HG03135 (cell line): ENCODE data around the gene EVL.
A peak's percentile ranks its signal among the peaks of the same experiment; 100 is the strongest.

Experiments
- ATAC-seq: cut with Tn5 transposase; IDR thresholded peaks from one replicate; pipeline ENCODE4 v1.9.1; 2021; ENCODE audit warnings: mild to moderate bottlenecking, moderate library complexity; ENCODE audit not compliant: unreplicated experiment

EVL gene

DNA sequence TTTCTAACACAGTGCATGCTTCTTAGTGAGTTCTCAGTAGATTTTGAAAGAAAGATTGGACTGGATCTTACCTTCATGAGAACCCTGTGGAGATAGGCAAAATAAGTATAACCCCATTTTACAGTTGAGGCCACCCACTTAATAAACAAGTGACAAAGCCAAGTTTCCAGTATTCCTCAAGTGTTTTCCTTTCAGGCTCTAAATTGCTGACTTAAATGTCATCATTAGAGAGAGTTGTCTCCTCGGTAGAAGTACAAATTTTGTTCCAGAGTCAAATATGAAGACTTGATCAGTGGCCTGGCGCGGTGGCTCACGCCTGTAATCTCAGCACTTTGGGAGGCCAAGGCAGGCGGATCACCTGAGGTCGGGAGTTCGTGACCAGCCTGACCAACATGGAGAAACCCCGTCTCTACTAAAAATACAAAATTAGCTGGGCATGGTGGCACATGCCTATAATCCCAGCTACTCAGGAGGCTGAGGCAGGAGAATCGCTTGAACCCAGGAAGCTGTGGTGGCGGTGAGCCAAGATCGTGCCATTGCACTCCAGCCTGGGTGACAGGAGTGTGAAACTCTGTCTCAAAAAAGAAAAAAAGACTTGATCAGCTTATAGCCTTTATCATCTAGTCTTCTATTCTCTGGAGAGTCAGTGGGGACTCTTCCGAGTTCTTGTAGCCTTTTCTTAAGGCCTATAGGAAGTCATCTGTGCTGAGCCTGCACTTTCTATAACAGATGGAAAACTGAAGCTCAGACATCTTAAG, 708 bp upstream of the EVL start:
- peak; percentile 16 for ATAC-seq

DNA sequence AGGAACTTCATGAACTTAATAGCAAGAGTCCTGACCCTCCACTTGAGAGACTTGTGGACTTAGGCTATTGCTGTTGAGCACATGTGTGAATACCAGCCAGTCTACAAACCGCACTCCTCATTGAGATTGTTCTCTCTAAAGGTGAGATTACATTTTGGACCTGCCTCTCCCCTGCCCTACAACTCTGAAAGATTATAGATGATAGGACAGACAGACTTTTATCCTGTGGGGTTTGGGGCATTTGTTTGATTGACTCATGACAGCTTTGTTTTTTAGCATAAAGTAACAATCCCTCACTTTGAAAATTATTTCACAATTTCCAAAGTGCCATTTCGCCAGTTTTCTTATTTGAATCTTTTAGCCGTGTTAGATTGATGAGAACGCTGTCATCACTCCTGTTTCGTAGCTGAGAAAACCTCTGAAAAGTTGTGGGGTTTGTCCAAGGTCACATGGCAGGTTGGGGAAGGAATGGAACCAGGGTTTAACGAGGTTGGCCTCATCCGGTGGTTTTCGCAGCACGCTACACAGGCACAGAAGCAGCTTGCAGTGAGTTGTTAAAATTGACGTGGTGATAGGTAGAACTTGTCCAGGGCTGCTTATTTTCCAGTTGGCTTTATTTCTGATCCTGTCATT, 836 bp downstream of the EVL start:
- peak; percentile 31 for ATAC-seq

DNA sequence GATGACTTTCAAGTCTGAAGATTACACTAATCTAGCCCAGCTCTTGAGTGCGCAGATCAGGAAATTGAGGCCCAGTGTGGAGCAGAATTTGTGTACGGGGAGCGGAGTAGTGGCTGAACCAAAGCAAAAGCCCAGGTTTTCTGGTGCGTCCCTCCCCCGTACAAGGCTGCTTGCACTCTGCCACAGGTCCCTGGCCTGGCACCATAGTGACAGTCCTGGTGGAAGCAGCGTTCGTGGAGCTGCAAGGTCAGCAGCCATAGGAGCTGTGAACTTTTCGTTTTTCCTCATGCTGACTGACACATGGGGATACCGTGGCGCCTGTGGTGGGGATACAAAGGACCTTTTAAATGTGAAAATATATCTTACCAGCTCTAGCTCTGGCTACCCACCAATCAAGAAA, 1.7 kb downstream of the EVL start:
- ATAC-seq: no peak

DNA sequence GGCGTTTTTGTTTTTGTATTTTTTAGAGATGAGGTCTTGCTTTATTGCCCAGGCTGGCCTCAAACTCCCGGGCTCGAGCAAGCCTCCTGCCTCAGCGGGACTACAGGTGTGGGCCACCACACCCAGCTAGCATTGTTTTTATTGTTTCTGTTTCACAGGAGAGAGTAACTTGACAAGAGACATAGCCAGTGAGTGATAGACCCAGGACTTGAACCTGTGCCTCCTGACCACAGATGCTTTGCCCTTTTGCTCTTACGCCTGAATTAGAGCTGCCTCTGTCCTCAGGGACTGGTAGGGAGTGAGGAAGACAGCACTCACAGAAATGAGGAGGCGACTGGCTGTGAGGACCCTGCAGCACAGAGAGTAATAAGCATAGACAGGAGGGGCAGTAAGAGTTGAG, 2.3 kb downstream of the EVL start:
- ATAC-seq: no peak

DNA sequence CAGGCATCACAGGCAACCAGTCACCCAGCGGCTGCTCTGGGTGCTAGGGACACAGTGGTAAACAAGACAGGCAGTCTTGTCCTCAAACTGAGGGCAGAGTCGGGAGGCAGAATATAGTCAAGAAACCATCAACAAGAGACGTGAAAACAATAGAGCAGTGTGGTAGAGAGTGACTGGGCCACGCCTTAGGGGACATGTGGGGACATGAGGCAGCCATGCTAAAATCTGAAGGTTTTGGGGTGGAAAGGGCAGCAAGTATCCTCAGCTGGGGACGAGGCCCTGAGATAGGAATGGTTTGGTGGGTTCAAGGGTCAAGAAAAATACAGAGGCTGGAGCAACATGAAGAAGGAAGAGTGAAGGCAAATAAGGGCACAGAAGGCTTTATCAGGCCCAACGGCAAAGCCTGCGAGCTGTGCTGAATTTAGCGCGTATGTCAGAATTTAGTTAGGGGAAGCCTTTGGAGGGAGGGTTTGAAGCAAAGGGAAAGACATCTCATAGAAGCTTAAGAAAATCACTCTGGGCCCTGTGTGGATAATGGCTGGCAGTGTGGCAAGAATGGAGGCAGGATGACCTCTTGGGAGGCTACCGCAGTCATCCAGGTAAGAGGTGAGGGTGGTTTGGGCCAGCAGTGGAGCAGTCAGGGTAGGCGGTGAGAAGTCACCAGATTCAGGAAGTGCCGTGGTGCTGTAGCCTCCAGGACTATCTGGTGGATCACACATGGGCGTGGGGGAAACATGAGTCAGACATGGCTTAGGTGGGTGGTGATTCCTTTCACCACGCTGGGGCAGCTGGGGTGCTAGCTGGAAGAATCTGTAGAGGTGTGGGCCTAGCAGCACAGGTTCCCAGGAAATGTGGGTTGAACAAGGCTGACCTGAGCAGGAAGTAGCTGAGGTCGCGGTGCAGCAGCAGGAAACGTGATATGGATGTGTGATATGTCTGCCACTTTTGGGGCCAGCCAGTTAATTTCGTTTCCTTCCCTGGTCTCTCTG, 3.0 kb downstream of the EVL start:
- ATAC-seq: no peak

DNA sequence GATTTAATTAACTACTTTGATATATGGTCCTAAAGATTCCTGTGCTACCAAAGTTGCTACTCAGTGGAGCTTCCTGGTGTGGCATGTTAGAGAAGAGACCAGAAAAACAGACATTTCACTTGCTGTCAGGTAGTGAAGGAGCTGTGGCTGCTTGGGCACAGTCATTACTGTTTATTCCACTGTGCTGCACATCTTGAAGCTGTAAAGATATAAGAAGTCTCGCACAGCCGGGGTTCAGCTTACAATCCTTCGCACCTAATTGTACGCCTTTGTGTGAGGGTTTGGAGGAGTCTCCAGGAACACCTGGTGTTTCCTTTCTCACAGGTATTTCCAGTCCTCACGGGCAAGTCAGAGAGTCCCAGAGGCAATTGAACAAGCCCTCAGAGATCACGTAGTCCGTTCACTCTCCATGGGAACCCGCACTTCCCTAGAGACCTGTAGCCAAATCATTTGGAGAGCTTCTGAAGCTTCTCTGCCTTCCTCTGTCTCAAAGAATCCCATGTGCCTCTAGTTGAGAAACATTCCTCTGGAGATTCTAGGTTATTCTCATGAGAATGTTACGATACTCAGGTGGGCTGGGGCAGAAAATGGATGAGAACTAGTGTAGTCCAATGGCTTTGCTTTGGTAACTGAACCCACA, 4.1 kb downstream of the EVL start:
- ATAC-seq: no peak

DNA sequence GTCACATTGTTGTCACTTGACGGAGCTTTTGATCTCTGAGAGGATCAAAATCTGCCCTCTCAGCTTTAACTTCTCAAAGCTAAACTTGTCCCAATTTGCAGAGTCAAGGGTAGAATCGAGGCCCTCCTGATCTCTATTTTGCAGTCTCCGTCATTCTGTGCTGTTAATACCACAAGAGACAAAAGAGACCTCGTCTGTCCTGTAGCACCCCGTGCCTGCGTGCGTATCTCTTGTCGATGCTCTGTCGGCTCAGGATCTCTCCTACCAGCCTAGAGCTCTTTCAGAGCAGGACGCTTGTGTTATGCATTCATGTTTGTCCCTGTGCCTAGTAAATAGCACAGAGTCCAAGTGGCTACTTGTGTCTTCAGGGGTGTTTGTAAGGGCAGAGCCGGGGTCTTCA, 5.1 kb downstream of the EVL start:
- no peak for ATAC-seq

DNA sequence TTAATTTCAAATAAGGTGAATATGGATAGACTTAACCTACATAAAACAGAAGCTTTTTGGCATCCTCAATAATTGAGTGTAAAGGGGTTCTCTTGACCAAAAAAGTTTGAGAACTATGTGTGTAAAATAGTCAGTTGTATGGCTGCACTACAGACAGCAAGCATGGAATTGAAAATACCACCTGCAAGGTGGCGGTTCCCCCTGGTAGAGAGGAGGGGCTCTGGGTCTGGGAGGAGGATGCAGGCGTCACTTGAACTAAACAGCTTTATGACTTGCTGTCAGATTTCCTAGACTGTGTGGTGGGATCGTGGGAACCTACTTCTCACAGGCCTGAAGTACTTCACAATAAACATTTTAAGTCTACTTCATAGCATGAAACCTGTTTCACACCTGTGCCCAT, 6.3 kb downstream of the EVL start:
- no peak for ATAC-seq

DNA sequence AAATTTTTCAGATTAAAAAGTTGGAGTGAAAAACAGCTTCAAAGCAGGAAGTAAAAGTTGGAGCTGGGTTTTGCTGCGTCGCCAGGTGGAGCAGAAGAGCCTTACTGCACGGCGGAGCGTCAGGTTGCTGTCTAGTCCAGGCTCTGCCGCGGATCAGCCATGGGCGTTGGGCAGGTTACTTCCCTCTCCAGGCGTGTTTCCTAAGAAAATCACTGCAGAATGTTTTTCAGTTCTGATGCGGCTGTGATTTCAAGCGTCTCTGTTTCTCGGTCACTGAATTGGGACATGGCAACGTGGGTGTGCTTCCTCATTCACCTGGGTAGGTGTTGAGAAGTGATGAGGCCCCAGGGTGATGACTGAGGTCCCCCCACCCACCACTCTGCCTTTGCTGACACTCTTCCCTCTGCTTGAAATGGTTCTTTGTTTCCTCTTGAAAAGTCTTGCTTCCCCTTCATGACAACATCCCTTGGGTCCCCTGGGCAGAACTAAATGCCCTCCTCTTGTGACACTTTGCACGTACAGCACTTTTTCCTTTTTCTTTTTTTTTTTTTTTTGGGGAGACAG, 7.6 kb downstream of the EVL start:
- no peak for ATAC-seq

DNA sequence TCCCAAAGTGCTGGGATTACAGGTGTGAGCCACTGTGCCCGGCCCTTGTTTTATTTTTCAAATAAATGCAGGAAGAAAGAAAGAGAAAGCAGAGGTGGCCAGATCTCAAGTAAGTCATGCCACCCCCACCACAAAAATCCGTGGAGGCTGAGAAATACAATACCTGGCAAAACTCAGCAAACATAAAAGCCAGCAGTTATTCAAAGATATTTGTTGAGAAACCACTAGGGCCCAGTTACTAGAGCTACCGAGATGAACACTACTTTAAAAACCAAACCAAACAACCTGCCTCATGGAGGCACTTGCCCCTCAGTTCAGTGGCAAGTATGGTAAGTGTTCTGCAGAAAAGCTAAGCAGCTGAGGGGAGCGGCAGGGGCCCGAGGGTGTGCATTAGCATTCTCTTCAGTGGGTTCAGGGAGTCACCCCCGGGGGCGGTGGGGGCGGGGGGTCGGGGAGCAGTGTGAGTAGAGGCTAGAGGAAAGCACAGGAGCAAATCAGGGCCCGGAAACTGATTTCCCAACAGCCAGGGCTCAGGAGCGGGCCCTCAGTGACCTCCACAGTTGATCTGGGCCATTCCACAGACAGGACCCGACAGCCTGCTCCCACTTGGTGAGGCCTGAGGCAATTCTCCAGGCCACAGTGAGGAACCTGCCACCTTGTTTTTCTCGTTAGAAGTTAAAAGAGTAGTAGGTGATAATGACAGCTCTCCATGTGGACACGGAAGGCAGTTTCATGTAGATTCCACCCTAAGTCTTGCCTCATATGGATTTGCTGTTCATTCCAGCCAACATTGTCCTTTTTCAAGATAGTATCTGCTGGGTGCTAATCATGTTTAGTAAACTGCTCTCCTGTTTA, 8.6 kb downstream of the EVL start:
- ATAC-seq: no peak

DNA sequence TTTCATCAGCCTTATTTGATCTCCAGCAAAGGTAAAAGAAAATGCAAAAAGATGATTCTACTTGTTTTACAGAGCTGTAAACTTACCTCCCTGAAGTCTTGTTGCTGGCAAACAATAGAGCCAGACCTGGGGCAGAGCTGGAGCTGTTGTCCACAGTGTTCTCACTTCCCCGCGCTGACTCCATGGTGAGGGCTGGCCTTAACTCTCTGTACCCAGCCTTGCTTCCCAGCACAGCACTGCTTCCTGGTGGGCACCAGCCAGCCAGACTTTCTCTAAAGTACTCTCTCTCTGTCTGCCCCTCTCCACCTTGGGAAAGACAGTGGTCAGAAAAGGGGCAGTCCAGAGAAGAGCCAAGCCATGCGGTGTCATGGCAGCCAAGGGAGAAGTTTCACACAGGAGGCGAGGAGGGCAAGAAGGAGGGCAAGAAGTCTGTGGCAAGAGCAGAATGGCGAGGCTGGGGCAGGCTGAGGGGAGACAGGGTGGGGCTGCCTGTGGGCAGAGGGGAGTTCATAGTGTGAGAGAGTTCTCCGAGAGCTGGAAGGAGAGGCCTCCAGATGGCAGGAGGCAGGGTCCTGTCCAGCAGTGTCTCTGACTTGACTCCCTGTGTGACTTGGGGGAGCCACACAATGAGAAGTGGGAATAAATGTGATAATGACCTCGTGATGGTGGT, 9.3 kb downstream of the EVL start:
- no peak for ATAC-seq

DNA sequence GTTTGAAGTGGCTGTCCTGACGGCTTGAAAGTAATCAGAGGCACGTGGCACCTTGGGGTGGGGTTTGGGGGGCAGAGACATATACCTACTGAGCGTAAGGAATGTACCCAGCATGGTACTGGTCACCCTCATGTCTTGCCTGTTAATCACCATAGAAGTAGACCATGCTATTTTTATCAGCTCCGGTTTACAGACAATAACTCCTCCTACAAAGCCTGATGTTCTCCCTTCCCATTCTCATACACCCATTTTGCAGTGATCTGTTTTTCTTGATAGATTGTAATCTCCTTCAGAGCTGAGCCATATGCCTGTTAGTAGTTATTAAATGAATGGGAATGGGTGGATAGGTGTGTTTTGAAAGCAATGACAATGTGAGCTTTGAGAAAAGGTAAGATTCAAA, 10.5 kb downstream of the EVL start:
- ATAC-seq: no peak

DNA sequence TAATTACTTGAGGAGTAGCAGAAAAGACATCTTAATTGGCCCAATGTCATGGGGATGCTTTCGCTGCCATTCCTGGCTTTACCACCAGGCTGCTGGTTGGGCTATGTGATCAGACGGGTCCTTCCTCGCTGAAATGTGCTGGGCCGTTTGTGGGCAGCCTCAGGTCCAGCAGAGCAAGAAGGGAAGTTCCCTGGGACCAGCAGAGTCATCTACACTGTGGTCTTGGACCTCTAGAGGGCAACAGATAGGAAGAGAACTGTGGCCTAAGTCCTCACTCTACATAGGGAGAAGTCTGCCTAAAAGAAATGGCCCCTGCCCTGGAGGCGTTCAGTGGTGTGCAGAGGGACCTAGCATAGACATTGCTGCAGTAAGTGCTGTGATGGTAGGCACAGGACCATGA, 10.9 kb downstream of the EVL start:
- no peak for ATAC-seq

DNA sequence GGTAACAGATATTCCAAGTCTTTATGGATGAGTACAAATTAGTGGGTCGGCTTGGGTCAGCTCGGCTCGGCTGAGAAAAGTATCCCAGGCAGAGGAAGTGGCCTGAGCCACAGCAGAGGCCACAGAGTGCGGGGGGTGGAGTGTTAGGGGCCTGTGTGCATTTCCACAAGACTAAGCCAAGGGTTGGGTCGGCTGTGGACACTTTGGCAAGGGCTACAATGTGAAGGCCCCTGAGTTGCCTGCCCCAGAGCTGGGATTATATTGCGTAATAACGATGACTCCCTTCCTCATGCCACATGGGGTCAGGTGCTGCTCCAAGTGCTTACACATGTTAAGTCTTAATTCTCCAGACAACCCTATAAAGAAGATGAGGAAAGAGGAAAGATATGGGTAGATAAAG, 11.4 kb downstream of the EVL start:
- no peak for ATAC-seq

DNA sequence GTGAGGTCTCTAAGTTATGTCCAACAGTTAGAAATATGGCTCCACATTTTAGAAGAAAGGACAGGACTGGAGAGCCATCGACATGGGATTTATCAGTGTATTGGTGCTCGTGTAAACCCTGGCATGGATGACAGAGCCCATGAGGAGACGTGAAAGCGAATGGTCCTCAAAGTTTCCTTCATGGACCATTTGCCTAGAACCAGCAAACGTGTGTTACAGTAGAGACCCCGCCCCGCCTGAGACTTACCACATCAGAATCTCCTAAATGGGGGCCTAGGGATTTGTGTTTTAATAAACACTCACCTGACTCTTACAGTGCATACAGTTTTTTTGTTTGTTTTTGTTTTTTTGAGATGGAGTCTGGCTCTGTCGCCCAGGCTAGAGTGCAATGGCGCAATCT, 12.2 kb downstream of the EVL start:
- ATAC-seq: no peak

DNA sequence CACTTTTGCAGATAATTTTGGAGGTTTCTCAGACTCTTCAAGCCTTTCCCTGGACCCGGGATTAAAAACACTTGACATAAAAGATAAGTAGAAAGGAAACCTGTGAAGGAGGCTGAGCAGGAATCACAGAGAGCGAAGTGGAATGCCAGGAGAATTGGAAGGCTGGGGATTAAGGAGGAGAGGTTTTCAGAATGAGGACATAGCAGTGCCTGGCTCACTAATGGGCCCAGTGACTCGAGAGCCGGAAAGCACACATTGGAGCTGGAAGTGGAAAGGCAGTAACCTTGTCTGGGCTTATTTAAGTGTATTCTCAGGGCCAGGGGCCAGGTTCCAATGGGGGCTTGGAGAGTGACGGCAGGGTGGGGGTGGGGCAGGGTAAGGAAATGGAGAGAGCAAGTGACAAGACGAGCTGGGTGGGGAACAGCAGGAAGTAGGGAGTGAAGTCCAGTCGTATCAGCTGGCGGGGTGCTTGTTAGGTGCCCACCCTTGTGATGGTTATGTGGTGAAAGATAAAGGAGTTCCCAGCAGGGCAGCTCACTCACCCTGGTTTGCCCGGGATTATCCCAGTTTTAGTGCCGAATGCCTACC, 13.1 kb downstream of the EVL start:
- no peak for ATAC-seq

DNA sequence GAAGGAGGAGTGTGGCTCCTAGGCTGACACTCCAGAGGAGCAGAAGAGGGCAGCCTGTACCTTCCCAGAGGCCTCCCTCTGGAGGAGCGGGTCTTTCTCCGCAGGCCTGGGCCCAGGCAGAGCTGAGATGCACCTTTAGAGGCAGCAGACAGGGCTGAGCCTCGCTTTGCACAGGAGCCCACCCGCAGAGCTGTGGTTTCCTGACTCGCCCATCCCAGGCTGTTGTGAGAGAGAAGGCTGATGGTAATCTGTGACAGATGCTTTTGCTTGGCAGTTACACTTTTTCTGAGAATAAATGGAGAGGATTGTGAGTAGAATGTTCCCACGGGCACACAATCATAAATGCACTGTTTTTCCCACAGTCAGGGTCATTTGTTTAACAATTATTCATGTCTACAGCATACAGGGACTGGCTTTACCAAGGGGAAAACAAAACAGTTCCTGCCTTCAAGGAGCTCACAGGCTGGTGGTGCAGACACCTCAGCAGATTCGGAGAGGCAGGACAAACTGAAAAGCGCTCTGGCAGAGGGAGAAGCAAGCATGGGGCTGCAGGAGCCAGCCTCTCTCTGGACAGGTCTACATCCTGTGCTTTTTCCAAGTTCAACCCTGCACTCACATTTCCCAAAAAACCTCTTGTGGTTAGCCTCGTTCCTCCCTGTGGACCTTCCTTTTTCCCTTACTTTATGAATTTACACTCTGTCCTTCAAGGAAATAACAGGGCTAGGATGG, 13.9 kb downstream of the EVL start:
- peak; percentile 70 for ATAC-seq

DNA sequence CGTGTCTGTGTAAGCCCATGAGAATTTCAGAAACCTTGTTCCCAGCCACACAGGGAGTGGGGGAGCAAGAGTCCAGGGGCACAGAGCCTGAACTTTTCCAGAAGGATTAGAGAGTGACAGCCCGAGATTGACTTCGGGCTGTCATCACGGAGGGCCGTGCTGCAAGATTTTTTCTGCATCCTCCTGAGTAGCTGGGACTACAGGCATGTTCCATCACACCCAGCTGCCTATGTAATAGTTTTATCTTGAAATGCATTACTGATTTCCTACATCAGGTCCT, 14.4 kb downstream of the EVL start:
- ATAC-seq: no peak

DNA sequence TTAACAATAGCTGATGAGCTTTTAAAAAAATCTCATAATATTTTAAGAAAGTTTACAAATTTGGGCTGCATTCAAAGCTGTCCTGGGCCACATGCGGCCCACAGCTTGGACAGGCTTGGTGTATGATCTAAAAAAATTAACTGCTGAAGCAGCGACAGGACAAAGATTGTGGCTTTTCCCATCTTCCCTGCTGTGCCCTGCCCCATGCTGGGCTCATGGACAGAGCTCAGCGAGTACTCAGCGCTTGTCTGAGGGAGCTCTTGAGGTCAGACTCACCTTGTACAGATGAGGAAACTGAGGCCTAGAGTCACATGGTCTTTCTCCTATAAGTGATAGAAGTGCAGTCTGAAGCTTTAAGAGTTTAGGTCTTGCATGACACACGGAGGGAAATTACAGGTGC, 15.0 kb downstream of the EVL start:
- no peak for ATAC-seq
